ENCODE data around the gene PPP3CA. TPM values are rescaled to one million over a fixed set of nuclear protein-coding genes. Genes with fewer than 3 reads are reported as not detected.
A peak's percentile ranks its signal among the peaks of the same experiment; 100 is the strongest.

PPP3CA gene
- total and polyA plus RNA-seq, 2 of the 13 experiments (the other 11 are each of a cell fraction or from before 2014, with no cell fraction given) = 4.8 to 13.2 TPM

GRCh38 chr4:101169044-101170014, 178.0 kb downstream of the PPP3CA start (continued):
- no peak for TF ChIP-seq BRF2 (CRISPR knock-in tag; IDR thresholded peaks at IDR 0.05)
- peak; percentile 99 for TF ChIP-seq MIXL1 (CRISPR knock-in tag; IDR thresholded peaks at IDR 0.05)
- no peak for TF ChIP-seq HMGA1 (CRISPR knock-in tag; conservative IDR thresholded peaks at IDR 0.05)
- TF ChIP-seq PHF8 (CRISPR knock-in tag; IDR thresholded peaks at IDR 0.05) = no peak
- no peak for TF ChIP-seq ZNF101 (CRISPR knock-in tag; IDR thresholded peaks at IDR 0.05; ENCODE audit: borderline replicate concordance, low read depth)
- no peak for TF ChIP-seq PLRG1 (conservative IDR thresholded peaks at IDR 0.05)
- no peak for TF ChIP-seq BHLHE40 (IDR thresholded peaks at IDR 0.05; ENCODE audit: low read length)
- no peak for TF ChIP-seq CREBL2 (CRISPR knock-in tag; IDR thresholded peaks at IDR 0.05; ENCODE audit: borderline replicate concordance)
- no peak for TF ChIP-seq ZNF780A (CRISPR knock-in tag; IDR thresholded peaks at IDR 0.05)
- no peak for TF ChIP-seq ARNTL (CRISPR knock-in tag; IDR thresholded peaks at IDR 0.05)
- TF ChIP-seq SP4 (CRISPR knock-in tag; IDR thresholded peaks at IDR 0.05) = no peak
- TF ChIP-seq SMYD3 (CRISPR knock-in tag; IDR thresholded peaks at IDR 0.05) = no peak
- TF ChIP-seq ZNF232 (CRISPR knock-in tag; IDR thresholded peaks at IDR 0.05; ENCODE audit: borderline replicate concordance) = no peak
- no peak for TF ChIP-seq ZNF724P (CRISPR knock-in tag; IDR thresholded peaks at IDR 0.05; ENCODE audit: borderline replicate concordance)
- TF ChIP-seq KDM1A (CRISPR knock-in tag; IDR thresholded peaks at IDR 0.05) = no peak
- TF ChIP-seq ZNF335 (CRISPR knock-in tag; IDR thresholded peaks at IDR 0.05) = no peak
- TF ChIP-seq FOXC1 (CRISPR knock-in tag; IDR thresholded peaks at IDR 0.05; ENCODE audit: borderline replicate concordance) = no peak
- TF ChIP-seq MEF2D (CRISPR knock-in tag; IDR thresholded peaks at IDR 0.05) = no peak
- TF ChIP-seq, protein P1, sequence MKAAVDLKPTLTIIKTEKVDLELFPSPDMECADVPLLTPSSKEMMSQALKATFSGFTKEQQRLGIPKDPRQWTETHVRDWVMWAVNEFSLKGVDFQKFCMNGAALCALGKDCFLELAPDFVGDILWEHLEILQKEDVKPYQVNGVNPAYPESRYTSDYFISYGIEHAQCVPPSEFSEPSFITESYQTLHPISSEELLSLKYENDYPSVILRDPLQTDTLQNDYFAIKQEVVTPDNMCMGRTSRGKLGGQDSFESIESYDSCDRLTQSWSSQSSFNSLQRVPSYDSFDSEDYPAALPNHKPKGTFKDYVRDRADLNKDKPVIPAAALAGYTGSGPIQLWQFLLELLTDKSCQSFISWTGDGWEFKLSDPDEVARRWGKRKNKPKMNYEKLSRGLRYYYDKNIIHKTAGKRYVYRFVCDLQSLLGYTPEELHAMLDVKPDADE (CRISPR knock-in tag; IDR thresholded peaks at IDR 0.05) = no peak
- TF ChIP-seq FOXP1 (IDR thresholded peaks at IDR 0.05) = no peak
- TF ChIP-seq FOXP1 (CRISPR knock-in tag; IDR thresholded peaks at IDR 0.05) = peak; percentile 81; the same call in 1 of the 2 replicates
- no peak for TF ChIP-seq ZNF121 (CRISPR knock-in tag; IDR thresholded peaks at IDR 0.05)
- TF ChIP-seq JUNB (CRISPR knock-in tag; IDR thresholded peaks at IDR 0.05; ENCODE audit: borderline replicate concordance) = no peak
- no peak for TF ChIP-seq SMAD1 (CRISPR knock-in tag; IDR thresholded peaks at IDR 0.05; ENCODE audit: borderline replicate concordance, low read depth)
- TF ChIP-seq MBD4 (IDR thresholded peaks at IDR 0.05; ENCODE audit: borderline replicate concordance, low read length) = no peak; the same call in 1 of the 2 replicates
- no peak for TF ChIP-seq ZFP41 (CRISPR knock-in tag; IDR thresholded peaks at IDR 0.05; ENCODE audit: borderline replicate concordance)
- TF ChIP-seq ISL2 (CRISPR knock-in tag; IDR thresholded peaks at IDR 0.05) = peak; percentile 92
- TF ChIP-seq CBX2 (IDR thresholded peaks at IDR 0.05; ENCODE audit: low read depth, low read length) = no peak
- TF ChIP-seq CBX2 (CRISPR knock-in tag; IDR thresholded peaks at IDR 0.05; ENCODE audit: low read depth) = no peak
- no peak for TF ChIP-seq ZNF737 (CRISPR knock-in tag; IDR thresholded peaks at IDR 0.05; ENCODE audit: borderline replicate concordance)
- TF ChIP-seq TBL1XR1 (IDR thresholded peaks at IDR 0.05; ENCODE audit: borderline replicate concordance, low read length, partially characterized antibody) = no peak
- peak; percentile 79 for TF ChIP-seq CEBPG (CRISPR knock-in tag; IDR thresholded peaks at IDR 0.05)
- TF ChIP-seq ZNF12 (CRISPR knock-in tag; IDR thresholded peaks at IDR 0.05) = 0 out of 2 replicates have a peak, but pooled peaks have one; percentile 24
